ENCODE data around the gene ZNF467. TPM values are rescaled to one million over a fixed set of nuclear protein-coding genes. Genes with fewer than 3 reads are reported as not detected.
A peak's percentile ranks its signal among the peaks of the same experiment; 100 is the strongest.

Gene ZNF467
- total RNA-seq (2021) = 3.5 and 7.5 TPM in 2 replicates
- Bru-seq, nascent RNA = percentile 32 among the genes with signal in this experiment
- percentile 43 among the genes with signal in this experiment for BruChase-seq, experiment 1, labeled RNA remaining after a 2-hour chase
- BruChase-seq, experiment 2, labeled RNA remaining after a 6-hour chase = percentile 43 among the genes with signal in this experiment
- long read RNA-seq, partial matches to known transcripts = 1 of 7 reads
- long read RNA-seq, other reads (novel, unspliced or antisense) = 4 of 7 reads

GRCh38 chr7:149773446-149774236 is at the start of gene ZNF467:
ZNF467 (minus strand) TSS chr7:149773588; CDS start chr7:149771032, 2,556 bp downstream.
- BruUV-seq (replicated peaks) = no TSS peak

GRCh38 chr7:149822353-149822943 is 49.1 kb upstream of the ZNF467 start:
- ChIA-PET POLR2A (ENCODE audit: low non-redundant PET) (no interaction called here), CTCF (no interaction called here)
- intact Hi-C loops (cut with micrococcal nuclease; ENCODE audit: unreplicated experiment) = no loop called here
- Histone ChIP-seq H3K4me3 (ENCODE audit: low read depth, low read length, poor library complexity, severe bottlenecking) (no peak overlapping the region), H3K36me3 (ENCODE audit: insufficient read depth, low read length, poor library complexity, severe bottlenecking) (no peaks in the 10 kb centered on the region), H3K27me3 (replicated peaks; ENCODE audit: insufficient read depth, low read depth, low read length, poor library complexity) (no peaks in the 10 kb centered on the region), H3K27ac (ENCODE audit: low read depth, low read length, poor library complexity, severe bottlenecking) (no peak overlapping the region), H3K9me3 (ENCODE audit: low read depth, low read length, poor library complexity, severe bottlenecking) (no peaks in the 10 kb centered on the region), H3K4me1 (ENCODE audit: insufficient read depth, low read length, poor library complexity, severe bottlenecking) (no peaks in the 10 kb centered on the region)
- TF ChIP-seq EZH2 (IDR thresholded peaks at IDR 0.05; ENCODE audit: borderline replicate concordance, low read depth, low read length, poor library complexity, severe bottlenecking) (no peak), CTCF (conservative IDR thresholded peaks at IDR 0.05; ENCODE audit: low read depth, low read length) (no peak)
- BruUV-seq (replicated peaks) = no TSS peak
- no peak for DNase-seq (ENCODE audit: low spot score)

More at GRCh38 chr7:149773446-149774236, at the start of gene ZNF467:
- ChIA-PET CTCF (no interaction called here), POLR2A (ENCODE audit: low non-redundant PET) (no interaction called here)
- peak within 1 kb of the TSS; percentile 80 for H3K27ac ChIP-seq (ENCODE audit: low read depth, low read length, poor library complexity, severe bottlenecking)
- peaks cover 3% of the 10 kb centered on the region for H3K36me3 ChIP-seq (ENCODE audit: insufficient read depth, low read length, poor library complexity, severe bottlenecking)
- peaks cover 15% of the 10 kb centered on the region for H3K4me1 ChIP-seq (ENCODE audit: insufficient read depth, low read length, poor library complexity, severe bottlenecking)
- peak within 1 kb of the TSS; percentile 84 for H3K4me3 ChIP-seq (ENCODE audit: low read depth, low read length, poor library complexity, severe bottlenecking)
- H3K9me3 ChIP-seq (ENCODE audit: low read depth, low read length, poor library complexity, severe bottlenecking) = no peaks in the 10 kb centered on the region
- intact Hi-C loops (cut with micrococcal nuclease; ENCODE audit: unreplicated experiment) = no loop called here
- peak; percentile 54 for DNase-seq (ENCODE audit: low spot score)
- no peaks in the 10 kb centered on the region for H3K27me3 ChIP-seq (replicated peaks; ENCODE audit: insufficient read depth, low read depth, low read length, poor library complexity)
- TF ChIP-seq CTCF (conservative IDR thresholded peaks at IDR 0.05; ENCODE audit: low read depth, low read length) (no peak), EZH2 (IDR thresholded peaks at IDR 0.05; ENCODE audit: borderline replicate concordance, low read depth, low read length, poor library complexity, severe bottlenecking) (no peak)

GRCh38 chr7:149821191-149822148 is 48.1 kb upstream of the ZNF467 start:
- CTCF ChIA-PET = no interaction called here
- BruUV-seq (replicated peaks) = no TSS peak
- intact Hi-C loops (cut with micrococcal nuclease; ENCODE audit: unreplicated experiment) = no loop called here
- no peak overlapping the region for H3K4me3 ChIP-seq (ENCODE audit: low read depth, low read length, poor library complexity, severe bottlenecking)
- H3K27ac ChIP-seq (ENCODE audit: low read depth, low read length, poor library complexity, severe bottlenecking) = no peak overlapping the region
- POLR2A ChIA-PET (ENCODE audit: low non-redundant PET) = no interaction called here
- no peaks in the 10 kb centered on the region for H3K4me1 ChIP-seq (ENCODE audit: insufficient read depth, low read length, poor library complexity, severe bottlenecking)
- no peaks in the 10 kb centered on the region for H3K9me3 ChIP-seq (ENCODE audit: low read depth, low read length, poor library complexity, severe bottlenecking)
- TF ChIP-seq CTCF (conservative IDR thresholded peaks at IDR 0.05; ENCODE audit: low read depth, low read length) (no peak), EZH2 (IDR thresholded peaks at IDR 0.05; ENCODE audit: borderline replicate concordance, low read depth, low read length, poor library complexity, severe bottlenecking) (no peak)
- no peaks in the 10 kb centered on the region for H3K36me3 ChIP-seq (ENCODE audit: insufficient read depth, low read length, poor library complexity, severe bottlenecking)
- no peaks in the 10 kb centered on the region for H3K27me3 ChIP-seq (replicated peaks; ENCODE audit: insufficient read depth, low read depth, low read length, poor library complexity)
- DNase-seq (ENCODE audit: low spot score) = no peak
